Measurements from ENCODE around the gene CDKN1C.

DNA sequence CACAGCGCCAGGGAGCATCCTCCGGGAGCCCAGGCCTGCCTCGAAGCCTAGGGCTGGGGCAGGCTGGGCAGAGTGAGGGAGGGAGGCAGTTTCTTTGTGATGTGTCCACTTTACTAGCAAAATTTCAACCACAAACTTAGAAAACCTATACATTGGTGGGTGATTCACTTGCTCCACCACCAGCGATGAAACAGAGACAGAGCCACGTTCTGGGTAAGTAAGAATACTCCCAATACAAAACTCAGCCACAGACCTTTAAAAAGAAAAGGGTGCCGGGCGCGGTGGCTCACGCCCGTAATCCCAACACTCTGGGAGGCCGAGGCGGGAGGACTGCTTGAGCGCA lies 22.3 kb downstream of the CDKN1C start:
- TF ChIP-seq, protein P1, sequence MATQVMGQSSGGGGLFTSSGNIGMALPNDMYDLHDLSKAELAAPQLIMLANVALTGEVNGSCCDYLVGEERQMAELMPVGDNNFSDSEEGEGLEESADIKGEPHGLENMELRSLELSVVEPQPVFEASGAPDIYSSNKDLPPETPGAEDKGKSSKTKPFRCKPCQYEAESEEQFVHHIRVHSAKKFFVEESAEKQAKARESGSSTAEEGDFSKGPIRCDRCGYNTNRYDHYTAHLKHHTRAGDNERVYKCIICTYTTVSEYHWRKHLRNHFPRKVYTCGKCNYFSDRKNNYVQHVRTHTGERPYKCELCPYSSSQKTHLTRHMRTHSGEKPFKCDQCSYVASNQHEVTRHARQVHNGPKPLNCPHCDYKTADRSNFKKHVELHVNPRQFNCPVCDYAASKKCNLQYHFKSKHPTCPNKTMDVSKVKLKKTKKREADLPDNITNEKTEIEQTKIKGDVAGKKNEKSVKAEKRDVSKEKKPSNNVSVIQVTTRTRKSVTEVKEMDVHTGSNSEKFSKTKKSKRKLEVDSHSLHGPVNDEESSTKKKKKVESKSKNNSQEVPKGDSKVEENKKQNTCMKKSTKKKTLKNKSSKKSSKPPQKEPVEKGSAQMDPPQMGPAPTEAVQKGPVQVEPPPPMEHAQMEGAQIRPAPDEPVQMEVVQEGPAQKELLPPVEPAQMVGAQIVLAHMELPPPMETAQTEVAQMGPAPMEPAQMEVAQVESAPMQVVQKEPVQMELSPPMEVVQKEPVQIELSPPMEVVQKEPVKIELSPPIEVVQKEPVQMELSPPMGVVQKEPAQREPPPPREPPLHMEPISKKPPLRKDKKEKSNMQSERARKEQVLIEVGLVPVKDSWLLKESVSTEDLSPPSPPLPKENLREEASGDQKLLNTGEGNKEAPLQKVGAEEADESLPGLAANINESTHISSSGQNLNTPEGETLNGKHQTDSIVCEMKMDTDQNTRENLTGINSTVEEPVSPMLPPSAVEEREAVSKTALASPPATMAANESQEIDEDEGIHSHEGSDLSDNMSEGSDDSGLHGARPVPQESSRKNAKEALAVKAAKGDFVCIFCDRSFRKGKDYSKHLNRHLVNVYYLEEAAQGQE (IDR thresholded peaks at IDR 0.05; ENCODE audit: insufficient read depth in 1 of 2, low read depth in 2 of 2, low read length in 2 of 2): no peak
- TF ChIP-seq SIN3A (IDR thresholded peaks at IDR 0.05; ENCODE audit: borderline replicate concordance, insufficient read depth, low read length): no peak
- TF ChIP-seq POLR2AphosphoS5 (IDR thresholded peaks at IDR 0.05; ENCODE audit: low read depth, low read length): no peak
- TF ChIP-seq TAF1 (IDR thresholded peaks at IDR 0.05; ENCODE audit: borderline replicate concordance, insufficient read depth, low read length): no peak
